CD4-positive, alpha-beta T cell (primary cell): ENCODE data around the gene GNAQ. TPM values are rescaled to one million over a fixed set of nuclear protein-coding genes. Genes with fewer than 3 reads are reported as not detected.
A peak's percentile ranks its signal among the peaks of the same experiment; 100 is the strongest.

Source experiments
- ATAC-seq: fragments of 200-7000 bp; cut with Tn5 transposase; one replicate; pipeline ENCODE4 v1.10.0; 2022; ENCODE audit warnings: mild to moderate bottlenecking; ENCODE audit not compliant: poor library complexity
- CTCF ChIA-PET: fragments of 350-600 bp; sonication (Branson Sonifier 250); formaldehyde crosslinking; loops from one replicate; lab custom pipeline; 2021; ENCODE audit warnings: antibody characterized with exemption, inconsistent platforms; lab: Charles Lee
- POLR2A ChIA-PET: fragments of 350-600 bp; sonication (Branson Sonifier 250); formaldehyde crosslinking; loops from one replicate; lab custom pipeline; 2021; ENCODE audit warnings: antibody characterized with exemption, inconsistent platforms; lab: Charles Lee
- DNase-seq, 14 experiments: peaks; one replicate each; pipeline ENCODE4 v3.0.0-alpha.2; 2013 to 2020; ENCODE audit warnings: mixed read lengths in 2 of 14
- H3K27ac ChIP-seq, 2 donors: one replicate each; pipeline versions ENCODE4 v1.5.1 to v1.7.0; 2013; ENCODE audit warnings: low read length in 2 of 2, low read depth in 1 of 2, mild to moderate bottlenecking in 1 of 2
- H3K27me3 ChIP-seq, 2 experiments: 1 replicate in 1 of 2; 2 replicates in 1 of 2; pipeline versions ENCODE4 v1.6.1 to v1.7.0; 2013; ENCODE audit warnings: low read length in 2 of 2, control low read depth in 1 of 2, mild to moderate bottlenecking in 1 of 2, moderate library complexity in 1 of 2; ENCODE audit not compliant: insufficient read depth in 2 of 2, control insufficient read depth in 1 of 2
- H3K36me3 ChIP-seq: one replicate; pipeline ENCODE4 v1.6.1; 2013; ENCODE audit warnings: low read length, control low read depth; ENCODE audit not compliant: insufficient read depth
- H3K4me1 ChIP-seq: one replicate; pipeline ENCODE4 v1.6.1; 2013; ENCODE audit warnings: low read length, control low read depth; ENCODE audit not compliant: insufficient read depth
- H3K4me3 ChIP-seq: one replicate; pipeline ENCODE4 v1.5.1; 2013; ENCODE audit warnings: mild to moderate bottlenecking, low read length, moderate library complexity
- H3K9me3 ChIP-seq, 2 experiments: 1 replicate in 1 of 2; 2 replicates in 1 of 2; pipeline versions ENCODE4 v1.6.1 to v1.7.0; 2013; ENCODE audit warnings: low read length in 2 of 2, mild to moderate bottlenecking in 2 of 2, control low read depth in 1 of 2, moderate library complexity in 1 of 2; ENCODE audit not compliant: control insufficient read depth in 1 of 2, insufficient read depth in 1 of 2
- H3K27ac Mint-ChIP-seq: one replicate; pipeline ENCODE4 v1.8.0; 2020; ENCODE audit warnings: mixed read lengths
- H3K27me3 Mint-ChIP-seq: one replicate; pipeline ENCODE4 v1.8.0; 2021; ENCODE audit warnings: mixed read lengths
- H3K36me3 Mint-ChIP-seq: one replicate; pipeline ENCODE4 v1.8.0; 2021; ENCODE audit warnings: low read depth, mixed read lengths
- H3K4me1 Mint-ChIP-seq: one replicate; pipeline ENCODE4 v1.8.0; 2021; ENCODE audit warnings: low read depth, mixed read lengths
- H3K4me3 Mint-ChIP-seq: one replicate; pipeline ENCODE4 v1.8.0; 2020; ENCODE audit warnings: mild to moderate bottlenecking, mixed read lengths
- H3K9me3 Mint-ChIP-seq: one replicate; pipeline ENCODE4 v1.8.0; 2020; ENCODE audit warnings: mixed read lengths
- CTCF ChIP-seq: fragments of 200-600 bp; IDR thresholded peaks from one replicate; pipeline ENCODE4 v1.8.0; 2022; ENCODE audit warnings: antibody characterized with exemption, mild to moderate bottlenecking
- intact Hi-C, 2 experiments: fragments of 100-400 bp; cut with DNase I in 1 of 2; cut with micrococcal nuclease in 1 of 2; formaldehyde crosslinking; loops; one replicate each; pipeline versions ENCODE4 v1.15.1 to v1.9.0; 2023 to 2025; cut with DNase I, micrococcal nuclease
- total RNA-seq, 174 experiments: library from RNA in 2 of 174; stranded (reverse) in 2 of 174; gene quantifications; one replicate each; pipeline ENCODE4 v1.2.3 and lab custom pipeline; 2021 to 2026

Gene GNAQ
- total RNA-seq, 2 experiments from 2014 or later, result 55.5 to 55.9 TPM

- Histone ChIP-seq H3K9me3 (no peaks in the 10 kb centered on the region), H3K36me3 (peaks cover 3% of the 10 kb centered on the region), H3K4me1 (peaks cover 11% of the 10 kb centered on the region), H3K27ac (no peak overlapping the region), H3K27me3 (no peaks in the 10 kb centered on the region), H3K4me3 (no peak overlapping the region)
- DNase-seq, result no peak
- H3K4me3 Mint-ChIP-seq, result no peak overlapping the region
- ChIA-PET POLR2A (no interaction called here), CTCF (no interaction called here)
- intact Hi-C loops, result loop anchor here in 1 of 2 experiments (10.0 kb wide), 3 partner anchors 62 to 368 kb away; no protein-coding TSS in a partner anchor
- ATAC-seq, result no peak
- TF ChIP-seq CTCF, result no peak
- H3K36me3 Mint-ChIP-seq, result peaks cover 10% of the 10 kb centered on the region
- H3K9me3 Mint-ChIP-seq, result no peaks in the 10 kb centered on the region
- peak overlapping the region; percentile 29 for H3K27ac Mint-ChIP-seq
- H3K4me1 Mint-ChIP-seq, result peaks cover 39% of the 10 kb centered on the region
- H3K27me3 Mint-ChIP-seq, result no peaks in the 10 kb centered on the region
Measured at GRCh38 chr9:77847059-77847499, 184.5 kb downstream of the GNAQ start.

- Histone ChIP-seq H3K27ac (no peak overlapping the region), H3K4me1 (peaks cover 10% of the 10 kb centered on the region), H3K36me3 (peaks cover 3% of the 10 kb centered on the region), H3K9me3 (no peaks in the 10 kb centered on the region), H3K27me3 (no peaks in the 10 kb centered on the region), H3K4me3 (no peak overlapping the region)
- H3K9me3 Mint-ChIP-seq, result no peaks in the 10 kb centered on the region
- peaks cover 43% of the 10 kb centered on the region for H3K4me1 Mint-ChIP-seq
- H3K36me3 Mint-ChIP-seq, result peaks cover 12% of the 10 kb centered on the region
- ChIA-PET POLR2A (no interaction called here), CTCF (no interaction called here)
- TF ChIP-seq CTCF, result no peak
- DNase-seq, result no peak
- H3K27me3 Mint-ChIP-seq, result no peaks in the 10 kb centered on the region
- no peak overlapping the region for H3K4me3 Mint-ChIP-seq
- no peak overlapping the region for H3K27ac Mint-ChIP-seq
- no peak for ATAC-seq
- intact Hi-C loops, result loop anchor here in 1 of 2 experiments (10.0 kb wide), 3 partner anchors 60 to 370 kb away; no protein-coding TSS in a partner anchor
Measured at GRCh38 chr9:77844415-77844814, 187.2 kb downstream of the GNAQ start.

- Mint-ChIP-seq H3K9me3 (no peaks in the 10 kb centered on the region), H3K4me3 (no peak overlapping the region), H3K27me3 (no peaks in the 10 kb centered on the region), H3K27ac (peak overlapping the region; percentile 5), H3K4me1 (peaks cover 40% of the 10 kb centered on the region), H3K36me3 (peaks cover 12% of the 10 kb centered on the region)
- H3K27me3 ChIP-seq, result no peaks in the 10 kb centered on the region
- CTCF ChIA-PET, result no interaction called here
- H3K36me3 ChIP-seq, result peaks cover under 1% of the 10 kb centered on the region
- no peak for TF ChIP-seq CTCF
- no peak overlapping the region for H3K27ac ChIP-seq
- no peak overlapping the region for H3K4me3 ChIP-seq
- ATAC-seq (no peak), DNase-seq (no peak)
- intact Hi-C loops, result loop anchor here (2.0 to 10.0 kb wide), 6 partner anchors 59 to 371 kb away; no protein-coding TSS in a partner anchor
- no peaks in the 10 kb centered on the region for H3K9me3 ChIP-seq
- H3K4me1 ChIP-seq, result peaks cover 10% of the 10 kb centered on the region
- POLR2A ChIA-PET, result no interaction called here
Measured at GRCh38 chr9:77843871-77844155, 187.8 kb downstream of the GNAQ start.
